H1 (cell line): Measurements from ENCODE around the gene CBY2. TPM values are rescaled to one million over a fixed set of nuclear protein-coding genes. Genes with fewer than 3 reads are reported as not detected.

Experiments
- CTCF ChIA-PET: fragments of 300-600 bp; sonication (Branson Sonifier 250); formaldehyde crosslinking; loops from one replicate; lab custom pipeline; 2021; ENCODE audit not compliant: partially characterized antibody; lab: Charles Lee
- POLR2A ChIA-PET: fragments of 300-600 bp; sonication (Branson Sonifier 250); formaldehyde crosslinking; loops from one replicate; lab custom pipeline; 2021; ENCODE audit warnings: inconsistent platforms; ENCODE audit not compliant: partially characterized antibody; lab: Charles Lee
- DNase-seq, 2 experiments: peaks; one replicate each; pipeline versions ENCODE4 v3.0.0 to v3.0.0-alpha.2; 2010 to 2022; ENCODE audit warnings: low spot score in 2 of 2, low read depth in 1 of 2, mixed read lengths in 1 of 2
- FAIRE-seq: peaks from 2 replicates; lab custom pipeline; 2011; peaks lifted over from hg19 to GRCh38; lab: Jason Lieb, UNC
- H2AFZ ChIP-seq: 2 replicates; pipeline ENCODE4 v1.8.1; 2012; ENCODE audit warnings: low read length, inconsistent platforms
- H2AK5ac ChIP-seq: 2 replicates; pipeline ENCODE4 v1.6.1; 2013; ENCODE audit warnings: low read depth, low read length
- H2BK120ac ChIP-seq: replicated peaks from 2 replicates; pipeline ENCODE3; 2013; ENCODE audit warnings: low read depth, low read length, inconsistent platforms
- H2BK12ac ChIP-seq: 2 replicates; pipeline ENCODE4 v1.6.1; 2013; ENCODE audit warnings: low read depth, low read length
- H2BK15ac ChIP-seq: 2 replicates; pipeline ENCODE4 v1.6.1; 2013; ENCODE audit warnings: low read length
- H2BK20ac ChIP-seq: 2 replicates; pipeline ENCODE4 v1.6.1; 2013; ENCODE audit warnings: low read length
- H2BK5ac ChIP-seq: 2 replicates; pipeline ENCODE4 v1.6.1; 2013; ENCODE audit warnings: low read depth, low read length
- H3K14ac ChIP-seq: 2 replicates; pipeline ENCODE4 v1.6.1; 2013; ENCODE audit warnings: inconsistent platforms; ENCODE audit not compliant: insufficient read length
- H3K18ac ChIP-seq: 2 replicates; pipeline ENCODE4 v1.6.1; 2013; ENCODE audit warnings: low read length; ENCODE audit errors: extremely low read depth
- H3K23ac ChIP-seq: 2 replicates; pipeline ENCODE4 v1.6.1; 2013; ENCODE audit warnings: inconsistent platforms; ENCODE audit not compliant: insufficient read length
- H3K23me2 ChIP-seq: 2 replicates; pipeline ENCODE4 v1.6.1; 2013; ENCODE audit warnings: low read depth, low read length
- H3K27ac ChIP-seq: 2 replicates; pipeline ENCODE4 v1.6.1; 2011; ENCODE audit warnings: low read depth, low read length, inconsistent platforms
- H3K27me3 ChIP-seq, 4 experiments: replicated peaks in 1 of 4; 1 replicate in 1 of 4; 2 replicates in 3 of 4; pipeline versions ENCODE4 v1.6.1 to v1.8.1; 2011 to 2013; ENCODE audit warnings: low read length in 3 of 4, mild to moderate bottlenecking in 3 of 4, inconsistent platforms in 2 of 4, mixed read lengths in 2 of 4, moderate library complexity in 1 of 4; ENCODE audit not compliant: control insufficient read depth in 3 of 4, insufficient read depth in 3 of 4; ENCODE audit errors: extremely low read depth in 1 of 4
- H3K36me3 ChIP-seq, 4 experiments: 2 replicates each; pipeline versions ENCODE4 v1.6.1 to v1.8.1; 2011 to 2013; ENCODE audit warnings: mild to moderate bottlenecking in 4 of 4, low read length in 3 of 4, moderate library complexity in 2 of 4, control low read depth in 1 of 4, inconsistent platforms in 1 of 4; ENCODE audit not compliant: insufficient read depth in 4 of 4, control insufficient read depth in 2 of 4
- H3K4ac ChIP-seq: replicated peaks from 2 replicates; pipeline ENCODE3; 2013; ENCODE audit warnings: low read length, low read depth, mixed read lengths, inconsistent platforms; ENCODE audit not compliant: insufficient read length
- H3K4me1 ChIP-seq, 4 experiments: replicated peaks in 1 of 4; 1 replicate in 1 of 4; 2 replicates in 3 of 4; pipeline versions ENCODE4 v1.6.1 to v1.8.1; 2011 to 2013; ENCODE audit warnings: low read length in 3 of 4, inconsistent platforms in 2 of 4, mixed read lengths in 1 of 4; ENCODE audit not compliant: insufficient read depth in 4 of 4, control insufficient read depth in 3 of 4
- H3K4me2 ChIP-seq, 2 experiments: 2 replicates each; pipeline versions ENCODE4 v1.6.1 to v1.8.1; 2011 to 2013; ENCODE audit warnings: low read depth in 2 of 2, low read length in 2 of 2, control low read depth in 1 of 2, inconsistent platforms in 1 of 2, mild to moderate bottlenecking in 1 of 2; ENCODE audit not compliant: insufficient read depth in 1 of 2
- H3K4me3 ChIP-seq, 4 experiments: fragments of 200-600, 300-600 bp in 1 of 4; sonication (generic), shearing (Covaris generic), sonication (Bioruptor Twin) in 1 of 4; 2 replicates each; pipeline versions ENCODE4 v1.5.1 to v1.8.1; 2011 to 2016; ENCODE audit warnings: low read length in 4 of 4, low read depth in 3 of 4, control low read depth in 2 of 4, inconsistent platforms in 2 of 4, mild to moderate bottlenecking in 2 of 4, mixed read lengths in 1 of 4, moderate library complexity in 1 of 4; ENCODE audit not compliant: insufficient read depth in 2 of 4; ENCODE audit errors: extremely low read depth in 1 of 4
- H3K56ac ChIP-seq: replicated peaks from 2 replicates; pipeline ENCODE3; 2013; ENCODE audit warnings: low read depth, mild to moderate bottlenecking, mixed read lengths, low read length, inconsistent platforms; ENCODE audit not compliant: insufficient read length
- H3K79me1 ChIP-seq: 2 replicates; pipeline ENCODE4 v1.6.1; 2013; ENCODE audit warnings: low read depth, low read length, control low read depth
- H3K79me2 ChIP-seq, 2 experiments: 2 replicates each; pipeline versions ENCODE4 v1.6.1 to v1.8.1; 2012 to 2013; ENCODE audit warnings: low read length in 2 of 2, mild to moderate bottlenecking in 2 of 2, inconsistent platforms in 1 of 2; ENCODE audit not compliant: insufficient read depth in 2 of 2, control insufficient read depth in 1 of 2
- H3K9ac ChIP-seq, 4 experiments: replicated peaks in 1 of 4; 1 replicate in 1 of 4; 2 replicates in 3 of 4; pipeline versions ENCODE4 v1.6.1 to v1.8.1; 2011 to 2013; ENCODE audit warnings: low read depth in 3 of 4, low read length in 3 of 4, control low read depth in 2 of 4, mild to moderate bottlenecking in 2 of 4, moderate library complexity in 2 of 4, inconsistent platforms in 1 of 4; ENCODE audit errors: extremely low read depth in 1 of 4
- H3K9me3 ChIP-seq, 2 experiments: 2 replicates each; pipeline versions ENCODE4 v1.6.1 to v1.8.1; 2012 to 2013; ENCODE audit warnings: mild to moderate bottlenecking in 2 of 2, moderate library complexity in 2 of 2, control low read depth in 1 of 2, inconsistent platforms in 1 of 2, low read depth in 1 of 2, low read length in 1 of 2, mixed read lengths in 1 of 2; ENCODE audit not compliant: insufficient read depth in 2 of 2
- H4K20me1 ChIP-seq, 2 experiments: replicated peaks in 1 of 2; 2 replicates each; pipeline versions ENCODE3 to v1.8.1; 2011 to 2013; ENCODE audit warnings: inconsistent platforms in 2 of 2, low read length in 2 of 2, mild to moderate bottlenecking in 1 of 2; ENCODE audit not compliant: insufficient read depth in 2 of 2, control insufficient read depth in 1 of 2
- H4K5ac ChIP-seq: 2 replicates; pipeline ENCODE4 v1.6.1; 2013; ENCODE audit warnings: low read length, low read depth, mixed read lengths, inconsistent platforms; ENCODE audit not compliant: insufficient read length
- H4K8ac ChIP-seq: 2 replicates; pipeline ENCODE4 v1.8.0; 2013; ENCODE audit warnings: mild to moderate bottlenecking, moderate library complexity, low read length, inconsistent platforms; ENCODE audit not compliant: insufficient read depth; ENCODE audit errors: extremely low read depth
- H4K91ac ChIP-seq: replicated peaks from 2 replicates; pipeline ENCODE3; 2013; ENCODE audit warnings: low read length, mixed read lengths, inconsistent platforms; ENCODE audit not compliant: insufficient read length
- ASH2L ChIP-seq: fragments of 200-600, 300-600 bp; sonication (generic); IDR thresholded peaks from one replicate; pipeline ENCODE4 v1.7.1; 2017; ENCODE audit warnings: low read length
- BCL11A ChIP-seq, 2 experiments: IDR thresholded peaks; one replicate each; pipeline ENCODE4 v1.6.1; 2011; ENCODE audit warnings: low read depth in 2 of 2, low read length in 2 of 2, mild to moderate bottlenecking in 2 of 2
- BRCA1 ChIP-seq: IDR thresholded peaks from 2 replicates; pipeline ENCODE4 v1.6.1; 2012; ENCODE audit warnings: low read depth, low read length, improper control_type of control experiment
- CBX8 ChIP-seq: fragments of 300-800, 300-1000 bp; sonication (generic); IDR thresholded peaks from 2 replicates; pipeline ENCODE4 v1.7.1; 2016; ENCODE audit warnings: low read depth, low read length, borderline replicate concordance
- EGR1 ChIP-seq: IDR thresholded peaks from 2 replicates; pipeline ENCODE4 v1.6.1; 2011; ENCODE audit warnings: low read depth, low read length, borderline replicate concordance
- FOSL1 ChIP-seq: IDR thresholded peaks from 2 replicates; pipeline ENCODE4 v1.6.1; 2011; ENCODE audit warnings: mild to moderate bottlenecking, low read depth, low read length, moderate library complexity; ENCODE audit not compliant: insufficient read depth
- NRF1 ChIP-seq: IDR thresholded peaks from 2 replicates; pipeline ENCODE4 v1.6.1; 2011; ENCODE audit warnings: mild to moderate bottlenecking, low read depth, low read length, improper control_type of control experiment
- RAD21 ChIP-seq, 2 experiments: IDR thresholded peaks in 1 of 2; conservative IDR thresholded peaks in 1 of 2; 2 replicates each; pipeline ENCODE4 v1.6.1; 2011; ENCODE audit warnings: low read depth in 2 of 2, low read length in 2 of 2, improper control_type of control experiment in 1 of 2, inconsistent platforms in 1 of 2, mild to moderate bottlenecking in 1 of 2, moderate library complexity in 1 of 2
- TAF7 ChIP-seq: optimal IDR thresholded peaks from 2 replicates; pipeline ENCODE3; 2011; ENCODE audit warnings: low read depth, mild to moderate bottlenecking, inconsistent platforms, low read length, moderate library complexity, borderline replicate concordance
- TBP ChIP-seq: IDR thresholded peaks from 2 replicates; pipeline ENCODE4 v1.6.1; 2011; ENCODE audit warnings: low read depth, low read length, improper control_type of control experiment
- TCF12 ChIP-seq: IDR thresholded peaks from 2 replicates; pipeline ENCODE4 v1.6.1; 2011; ENCODE audit warnings: low read depth, mild to moderate bottlenecking, low read length
- TEAD4 ChIP-seq: IDR thresholded peaks from 2 replicates; pipeline ENCODE4 v1.6.1; 2012; ENCODE audit warnings: low read depth, low read length, inconsistent platforms, mixed read lengths
- YY1 ChIP-seq: IDR thresholded peaks from 2 replicates; pipeline ENCODE4 v1.6.1; 2011; ENCODE audit warnings: low read depth, mild to moderate bottlenecking, low read length
- WGBS, 2 experiments: shearing (Covaris generic) in 1 of 2; methylation state at CpG; one replicate each; pipeline versions ENCODE4 v1.1.6 to v1.1.7; 2013 to 2015; ENCODE audit warnings: low lambda C conversion rate in 2 of 2, mixed read lengths in 2 of 2, inconsistent platforms in 1 of 2, low coverage in 1 of 2, missing lambda C conversion rate in 1 of 2; ENCODE audit not compliant: insufficient replicate concordance in 2 of 2, insufficient coverage in 1 of 2, insufficient read length in 1 of 2; ENCODE audit errors: extremely low coverage in 1 of 2, missing lambda C conversion rate in 1 of 2; 5-methylcytosine and 5-hydroxymethylcytosine counted together
- polyA plus RNA-seq, 7 experiments: library from polyadenylated mRNA; depleted of rRNA in 3 of 7; stranded (reverse) in 5 of 7; unstranded in 2 of 7; fragments of >200 nt in 5 of 7; fragments of 200-250 nt in 2 of 7; gene quantifications; 1 replicate in 5 of 7; 2 replicates in 1 of 7; 4 replicates in 1 of 7; pipeline versions ENCODE4 v1.2.1 to v1.2.3, GENCODE V29; 2011 to 2013; ENCODE audit warnings: missing spikeins in 2 of 7, mixed read lengths in 2 of 7
- total RNA-seq: library from RNA; stranded (reverse); fragmentation: NEBNext Ultra II Directional; extraction: Animal tissue kit (Norgen Biotek cat#: 25700); gene quantifications from 2 replicates; pipeline ENCODE4 v1.2.1, GENCODE V29; 2021
- TF ChIP-seq, protein P1 (sequence below): IDR thresholded peaks from 2 replicates; pipeline ENCODE4 v1.6.1; 2012; ENCODE audit warnings: low read length, inconsistent platforms

The CBY2 gene
- total and polyA plus RNA-seq, 2 of the 8 experiments (the other 6 are each of a cell fraction or from before 2014, with no cell fraction given) = not detected

DNA sequence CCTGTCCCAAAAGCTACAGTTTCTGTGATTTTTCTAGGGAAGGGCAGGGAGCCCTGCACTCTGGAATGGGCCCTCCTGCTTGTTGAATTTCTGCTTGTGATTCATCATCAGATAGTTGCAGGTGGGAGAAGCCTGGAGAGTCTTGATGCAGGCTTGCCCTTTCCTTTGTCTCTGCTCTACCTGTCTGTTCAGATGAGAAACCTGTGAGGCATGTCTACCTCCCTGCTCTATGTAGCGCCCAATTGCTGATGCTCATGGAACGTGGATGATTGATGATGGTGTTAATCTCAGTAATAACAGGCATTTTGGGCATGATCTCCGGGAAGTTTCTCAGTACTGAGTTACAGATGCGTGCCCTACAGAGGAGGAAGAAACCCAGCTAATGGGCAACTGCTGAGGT is 10.9 kb upstream of the CBY2 start:
- Histone ChIP-seq H4K91ac (no peak overlapping the region), H4K8ac (no peak overlapping the region), H3K4me3 (no peak overlapping the region), H2BK12ac (no peak overlapping the region), H3K23me2 (no peaks in the 10 kb centered on the region), H2BK20ac (no peak overlapping the region), H3K9ac (no peak overlapping the region), H2BK15ac (no peak overlapping the region), H3K56ac (no peak overlapping the region), H4K20me1 (no peaks in the 10 kb centered on the region), H2AK5ac (no peak overlapping the region), H3K79me2 (no peaks in the 10 kb centered on the region), H4K5ac (no peak overlapping the region), H3K36me3 (no peaks in the 10 kb centered on the region), H3K4me1 (no peaks in the 10 kb centered on the region), H2AFZ (no peak overlapping the region), H3K79me1 (no peaks in the 10 kb centered on the region), H3K4me2 (no peak overlapping the region), H2BK120ac (no peak overlapping the region), H2BK5ac (no peak overlapping the region), H3K9me3 (no peaks in the 10 kb centered on the region), H3K27ac (no peak overlapping the region), H3K4ac (no peak overlapping the region), H3K14ac (no peak overlapping the region), H3K27me3 (no peaks in the 10 kb centered on the region), H3K23ac (no peak overlapping the region), H3K18ac (no peak overlapping the region)
- no peak for DNase-seq
- ChIA-PET POLR2A (no interaction called here), CTCF (interaction anchor here (0.8 to 3.0 kb wide), 5 partner anchors 10 to 68 kb away, joined by 3 to 14 read pairs (median 3); partner anchors contain the start of gene CBY2)
- WGBS, 2 experiments = 89% methylated on average over 4 of the region's 4 CpGs; no CpG with 5 or more reads in 1 of the 2 experiments
- FAIRE-seq = no peak
- TF ChIP-seq YY1 (no peak), BRCA1 (no peak), RAD21 (IDR thresholded peaks at IDR 0.05 in 1 of 2, conservative IDR thresholded peaks at IDR 0.05 in 1 of 2; ENCODE audit: low read depth in 2 of 2, low read length in 2 of 2) (no peak), TAF7 (no peak), TEAD4 (no peak), EGR1 (no peak), TCF12 (no peak), NRF1 (no peak), ASH2L (no peak), CBX8 (no peak), FOSL1 (no peak), TBP (no peak), BCL11A (IDR thresholded peaks at IDR 0.05; ENCODE audit: low read depth in 2 of 2, low read length in 2 of 2) (no peak)
- TF ChIP-seq, protein P1, sequence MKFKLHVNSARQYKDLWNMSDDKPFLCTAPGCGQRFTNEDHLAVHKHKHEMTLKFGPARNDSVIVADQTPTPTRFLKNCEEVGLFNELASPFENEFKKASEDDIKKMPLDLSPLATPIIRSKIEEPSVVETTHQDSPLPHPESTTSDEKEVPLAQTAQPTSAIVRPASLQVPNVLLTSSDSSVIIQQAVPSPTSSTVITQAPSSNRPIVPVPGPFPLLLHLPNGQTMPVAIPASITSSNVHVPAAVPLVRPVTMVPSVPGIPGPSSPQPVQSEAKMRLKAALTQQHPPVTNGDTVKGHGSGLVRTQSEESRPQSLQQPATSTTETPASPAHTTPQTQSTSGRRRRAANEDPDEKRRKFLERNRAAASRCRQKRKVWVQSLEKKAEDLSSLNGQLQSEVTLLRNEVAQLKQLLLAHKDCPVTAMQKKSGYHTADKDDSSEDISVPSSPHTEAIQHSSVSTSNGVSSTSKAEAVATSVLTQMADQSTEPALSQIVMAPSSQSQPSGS = no peak
